Activated T-helper 1 cell treated with anti-CD3 and anti-CD28 coated beads, Interleukin-2, amount 50 U/mL, for 16 hours (primary cell): ENCODE data around the gene DHRS3.
"Not testable (repeated sequence)": the region's sequence is repeated elsewhere in the genome, so short reads cannot be mapped to it uniquely, and the experiment has no call there.

Experiments
- DNase-seq, 2 donors: peaks; one replicate each; pipeline ENCODE4 v3.0.0-alpha.2; 2020; ENCODE audit warnings: low read depth in 1 of 2, low spot score in 1 of 2

DHRS3 gene

DNA sequence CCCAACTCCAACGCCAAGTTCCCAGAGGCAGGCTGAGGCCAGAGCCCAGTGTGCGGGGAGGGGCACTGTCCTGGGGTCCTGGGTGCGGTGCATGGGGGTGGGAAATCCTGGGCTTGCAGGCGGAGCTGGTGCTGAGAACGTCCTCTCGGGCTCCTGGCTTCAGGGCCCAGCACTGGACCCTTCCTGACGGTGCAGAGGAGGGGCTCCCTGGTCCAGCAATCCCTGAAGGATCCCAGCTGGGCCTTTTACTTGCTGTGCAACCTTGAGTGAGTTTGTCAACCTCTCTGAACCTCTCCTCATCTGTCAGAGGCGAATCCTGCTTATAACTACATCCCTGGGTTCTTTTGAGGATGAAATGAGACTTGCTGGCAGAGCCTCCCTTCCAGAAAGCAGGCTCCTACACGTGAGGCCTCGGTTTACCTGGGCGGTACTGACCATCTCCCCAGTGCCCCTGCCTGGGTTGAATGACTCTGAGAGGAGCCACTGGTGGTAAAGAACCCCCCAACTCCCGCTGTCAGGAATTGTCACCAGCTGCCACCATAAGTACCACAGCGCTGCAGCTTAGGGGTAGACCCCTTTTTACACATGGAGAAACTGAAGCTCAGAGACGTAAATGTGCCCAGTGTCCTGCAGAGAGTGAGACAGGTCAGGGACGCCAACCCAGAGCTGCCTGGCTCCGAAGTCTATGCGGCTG lies 77.3 kb downstream of the DHRS3 start:
- DNase-seq: no peak

GRCh38 chr1:12539705-12540579 lies 78.1 kb downstream of the DHRS3 start:
- no peak for DNase-seq

DNA sequence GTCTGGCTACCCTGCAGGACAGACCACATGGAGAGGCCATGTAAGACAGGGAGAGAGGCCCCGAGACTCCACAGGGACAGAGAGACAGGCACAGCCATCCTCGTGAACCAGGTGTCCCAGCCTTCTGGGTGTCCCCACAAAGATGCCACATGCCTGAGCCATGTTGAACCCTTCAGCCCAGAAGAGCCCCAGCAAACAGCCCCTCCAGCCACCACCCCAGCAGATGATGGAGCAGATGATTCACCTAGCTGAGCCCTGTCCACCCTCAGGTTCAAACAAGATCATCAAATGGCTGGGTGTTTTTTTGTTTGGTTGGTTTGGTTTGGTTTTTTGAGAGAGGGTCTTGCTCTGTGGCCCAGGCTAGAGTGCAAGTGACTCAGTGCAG lies 78.7 kb downstream of the DHRS3 start:
- DNase-seq: no peak

- not testable (repeated sequence) for DNase-seq
Observed at GRCh38 chr1:12538536-12538935, 79.5 kb downstream of the DHRS3 start.

GRCh38 chr1:12537906-12538461 lies 80.0 kb downstream of the DHRS3 start:
- no peak for DNase-seq

- no peak for DNase-seq
Observed at GRCh38 chr1:12537294-12537693, 80.7 kb downstream of the DHRS3 start.

- no peak for DNase-seq
Observed at GRCh38 chr1:12536023-12536639, 81.9 kb downstream of the DHRS3 start.

DNA sequence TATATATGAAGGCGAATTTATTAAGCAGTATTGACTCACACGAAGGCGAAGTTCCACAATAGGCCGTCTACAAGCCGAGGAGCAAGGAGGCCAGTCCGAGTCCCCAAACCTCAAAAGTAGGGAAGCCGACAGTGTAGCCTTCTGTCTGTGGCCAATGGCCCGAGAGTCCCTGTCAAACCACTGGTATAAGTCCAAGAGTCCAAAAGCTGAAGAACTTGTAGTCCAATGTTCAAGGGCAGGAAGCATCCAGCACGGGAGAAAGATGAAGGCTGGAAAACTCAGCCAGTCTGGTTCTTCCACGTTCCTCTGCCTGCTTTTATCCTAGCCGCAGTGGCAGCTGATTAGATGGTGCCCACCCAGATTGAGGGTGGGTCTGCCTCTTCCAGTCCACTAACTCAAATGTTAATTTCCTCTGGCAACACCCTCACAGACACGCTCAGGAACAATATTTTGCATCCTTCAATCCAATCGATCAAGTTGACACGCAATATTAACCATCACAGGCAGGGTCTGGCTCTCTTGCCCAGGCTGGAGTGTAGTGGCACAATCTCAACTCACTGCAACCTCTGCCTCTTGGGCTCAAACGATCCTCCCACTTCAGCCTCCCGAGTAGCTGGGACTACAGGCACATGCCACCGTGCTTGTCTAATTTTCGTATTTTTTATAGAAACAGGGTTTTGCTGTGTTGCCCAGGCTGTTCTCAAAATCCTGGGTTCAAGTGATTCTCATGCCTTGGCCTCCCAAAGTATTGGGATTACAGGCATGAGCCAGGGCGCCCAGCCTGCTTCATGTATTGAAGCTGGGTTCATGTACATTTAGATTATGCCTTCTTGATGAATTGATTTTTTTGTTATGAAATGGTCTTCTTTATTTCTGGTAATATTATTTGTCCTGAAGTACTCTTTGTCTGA lies 85.3 kb downstream of the DHRS3 start:
- no peak for DNase-seq

- DNase-seq: no peak
Observed at GRCh38 chr1:12531179-12531499, 86.9 kb downstream of the DHRS3 start.

DNA sequence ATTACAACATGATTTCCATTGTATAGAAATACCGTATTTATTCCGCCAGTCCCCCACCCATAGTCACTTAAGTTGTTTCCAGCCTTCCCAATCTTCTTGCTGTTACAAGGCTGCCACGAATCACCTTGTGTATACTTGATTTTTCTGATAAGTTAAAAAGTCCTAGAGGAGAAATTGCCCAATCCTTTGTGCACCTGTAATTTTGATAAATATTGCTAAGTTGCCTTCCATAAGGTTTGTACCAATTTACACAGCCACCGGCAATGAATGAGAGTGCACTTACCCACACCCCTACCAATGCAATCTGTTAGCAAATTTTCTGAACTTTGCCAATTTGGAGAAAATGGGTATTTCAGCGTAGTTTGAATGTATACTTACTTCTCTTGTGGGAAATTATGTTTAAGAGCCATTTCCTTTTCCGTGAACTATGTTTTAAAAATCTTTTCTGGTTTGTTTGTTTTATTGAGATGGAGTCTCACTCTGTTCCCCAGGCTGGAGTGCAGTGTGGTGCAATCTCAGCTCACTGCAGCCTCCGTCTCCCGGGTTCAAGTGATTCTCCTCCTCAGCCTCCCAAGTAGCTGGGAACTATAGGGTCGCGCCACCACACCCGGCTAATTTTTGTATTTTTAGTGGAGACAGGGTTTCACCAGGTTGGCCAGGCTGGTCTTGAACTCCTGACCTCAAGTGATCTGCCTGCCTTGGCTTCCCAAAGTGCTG lies 87.4 kb downstream of the DHRS3 start:
- no peak for DNase-seq

DNA sequence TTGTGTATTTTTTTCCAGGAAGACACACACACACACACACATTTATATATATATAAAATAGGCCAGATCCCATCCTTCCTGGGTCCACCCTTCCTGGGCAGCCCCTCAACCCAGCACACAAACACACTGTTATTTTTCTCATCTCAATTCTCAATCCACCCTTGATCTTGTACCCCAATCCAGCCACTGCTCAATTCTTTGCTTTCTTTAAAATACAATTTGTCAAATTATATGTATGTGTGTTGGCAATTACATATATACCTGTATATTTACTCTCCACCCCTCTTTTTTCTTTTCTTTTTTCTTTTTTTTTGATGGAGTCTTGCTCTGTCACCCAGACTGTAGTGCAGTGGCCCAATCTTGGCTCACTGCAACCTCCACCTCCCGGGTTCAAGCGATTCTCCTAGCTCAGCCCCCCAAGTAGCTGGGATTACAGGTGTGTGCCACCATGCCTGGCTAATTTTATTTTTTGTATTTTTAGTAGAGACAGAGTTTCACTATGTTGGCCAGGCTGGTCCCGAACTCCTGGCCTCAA lies 88.3 kb downstream of the DHRS3 start:
- DNase-seq: no peak

GRCh38 chr1:12528021-12528852 lies 89.8 kb downstream of the DHRS3 start:
- no peak for DNase-seq

DNA sequence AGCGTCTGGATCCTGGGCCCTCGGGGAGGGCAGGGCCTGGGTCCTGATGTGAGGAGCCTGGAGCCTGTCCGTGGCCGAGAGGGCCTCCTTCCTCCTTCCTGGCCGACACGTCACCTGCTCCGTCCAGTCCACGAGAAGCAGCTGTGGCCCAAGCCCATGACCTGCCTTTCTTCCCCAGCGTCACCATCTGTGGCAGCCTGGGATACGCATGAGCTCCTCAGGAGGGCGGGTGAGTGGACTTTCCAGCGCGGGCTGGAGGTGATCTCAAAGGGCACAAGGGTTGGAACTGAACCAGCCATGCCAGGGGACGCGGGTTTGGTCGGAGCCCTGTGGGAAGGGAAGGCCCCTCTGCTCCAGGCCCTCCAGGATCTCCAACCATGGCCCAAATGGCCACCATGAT lies 90.4 kb downstream of the DHRS3 start:
- DNase-seq: no peak

DNA sequence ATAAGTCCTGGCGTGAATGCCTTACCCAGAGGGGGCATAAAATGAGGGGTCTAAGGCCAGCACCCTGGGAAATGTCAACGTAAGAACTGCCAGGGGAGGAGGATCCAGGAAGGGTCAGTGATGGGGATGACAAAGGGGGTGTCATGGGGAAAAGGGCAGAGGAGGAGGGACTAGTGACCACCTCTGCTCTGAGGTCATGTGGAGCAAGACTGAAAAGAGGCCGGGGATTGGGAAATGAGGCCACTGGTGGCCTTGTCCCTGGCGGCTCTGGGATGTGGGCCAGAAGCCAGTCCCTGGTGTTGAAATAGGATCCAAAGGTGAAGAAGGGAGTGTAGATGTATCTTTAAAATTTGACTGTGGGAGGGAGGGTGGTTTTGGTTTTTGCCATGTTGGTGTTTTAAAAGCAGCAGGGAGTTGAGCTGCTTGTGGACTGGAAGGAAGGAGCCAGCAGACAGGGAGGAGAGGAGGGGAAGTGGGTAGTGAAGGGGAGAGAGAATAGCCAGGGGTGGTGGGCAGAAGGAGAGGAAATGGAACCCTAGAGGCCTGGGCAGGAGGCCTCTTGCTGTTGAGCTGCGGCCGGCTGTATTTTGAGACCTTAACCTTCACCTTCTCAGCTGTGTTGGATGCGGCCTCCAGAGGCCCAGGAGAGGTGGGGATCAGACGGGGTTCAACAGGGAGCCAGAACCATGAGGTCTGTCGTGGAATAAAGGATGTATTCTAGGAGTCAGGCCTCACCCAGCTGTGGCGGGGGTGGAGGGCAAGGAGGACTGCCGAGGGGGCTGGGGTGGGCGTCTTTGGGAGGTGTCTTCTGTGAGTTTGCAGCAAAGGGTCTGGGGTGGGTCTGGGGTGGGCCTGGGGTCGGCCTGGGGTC lies 92.5 kb downstream of the DHRS3 start:
- DNase-seq: no peak

- no peak for DNase-seq
Observed at GRCh38 chr1:12524266-12524665, 93.7 kb downstream of the DHRS3 start.

DNA sequence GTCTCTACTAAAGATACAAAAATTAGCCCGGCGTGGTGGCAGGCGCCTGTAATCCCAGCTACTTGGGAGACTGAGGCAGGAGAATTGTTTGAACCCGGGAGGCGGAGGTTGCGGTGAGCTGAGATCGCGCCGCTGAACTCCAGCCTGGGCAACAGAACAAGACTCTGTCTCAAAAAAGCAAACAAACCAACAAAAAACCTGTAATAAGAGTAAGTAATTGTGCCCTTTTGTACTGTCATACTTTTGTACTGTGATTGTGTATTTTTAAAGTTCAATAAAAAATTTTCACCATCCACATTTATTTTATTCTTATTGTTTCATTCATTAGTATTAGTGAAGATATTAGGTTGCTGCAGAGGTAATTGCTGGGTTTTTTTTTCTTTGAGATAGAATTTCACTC lies 95.2 kb downstream of the DHRS3 start:
- not testable (repeated sequence) for DNase-seq

- DNase-seq: no peak
Observed at GRCh38 chr1:12521096-12521495, 96.9 kb downstream of the DHRS3 start.

GRCh38 chr1:12519693-12520364 lies 98.2 kb downstream of the DHRS3 start:
- DNase-seq: no peak
